Measurements from ENCODE around the gene XDH. TPM values are rescaled to one million over a fixed set of nuclear protein-coding genes. Genes with fewer than 3 reads are reported as not detected.

Gene XDH
- total RNA-seq: 0.41 TPM
- long read RNA-seq, partial matches to known transcripts: 0 of 1 reads
- long read RNA-seq, other reads (novel, unspliced or antisense): 1 of 1 reads

DNA sequence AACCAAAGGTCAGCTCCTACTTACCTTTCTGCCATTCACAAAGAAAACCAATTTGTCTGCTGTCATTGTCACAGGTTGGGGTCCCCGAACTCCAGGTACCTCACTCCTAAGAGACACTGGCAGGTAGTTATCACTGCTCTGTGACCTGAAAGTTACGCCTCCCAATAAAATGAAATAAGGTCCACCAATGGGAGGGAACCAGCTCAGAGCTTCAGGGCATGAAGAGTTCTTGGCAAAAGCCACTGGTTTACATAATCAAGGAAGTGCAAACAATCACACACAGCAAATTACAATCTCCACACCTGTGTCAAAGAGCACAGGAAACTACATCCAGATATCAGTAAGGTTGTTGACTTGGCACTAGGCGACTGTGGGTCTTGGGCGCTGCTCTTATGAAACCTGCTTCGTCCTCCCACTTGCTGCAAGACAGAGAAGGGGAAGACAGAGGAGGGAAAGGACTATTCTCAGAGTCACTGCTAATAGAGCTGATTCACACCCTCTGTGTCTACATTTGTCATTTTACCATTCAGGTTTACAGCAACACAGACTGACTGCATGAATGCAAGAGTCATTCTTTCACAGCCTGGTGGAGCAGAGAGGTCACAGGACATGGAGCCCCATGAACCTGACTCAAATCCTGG is at the start of gene XDH:
Gene XDH, minus strand, starts transcription at position 142 of the 641 bp plus-strand sequence. Its CDS starts 76 bp downstream, at position 66.
- Histone ChIP-seq H3K9me3 (peaks cover 13% of the 10 kb centered on the region), H3K36me3 (no peaks in the 10 kb centered on the region), H3K27ac (no peak within 1 kb of the TSS), H3K4me1 (no peaks in the 10 kb centered on the region), H3K27me3 (no peaks in the 10 kb centered on the region), H3K4me3 (no peak within 1 kb of the TSS)
- TF ChIP-seq, protein P1, sequence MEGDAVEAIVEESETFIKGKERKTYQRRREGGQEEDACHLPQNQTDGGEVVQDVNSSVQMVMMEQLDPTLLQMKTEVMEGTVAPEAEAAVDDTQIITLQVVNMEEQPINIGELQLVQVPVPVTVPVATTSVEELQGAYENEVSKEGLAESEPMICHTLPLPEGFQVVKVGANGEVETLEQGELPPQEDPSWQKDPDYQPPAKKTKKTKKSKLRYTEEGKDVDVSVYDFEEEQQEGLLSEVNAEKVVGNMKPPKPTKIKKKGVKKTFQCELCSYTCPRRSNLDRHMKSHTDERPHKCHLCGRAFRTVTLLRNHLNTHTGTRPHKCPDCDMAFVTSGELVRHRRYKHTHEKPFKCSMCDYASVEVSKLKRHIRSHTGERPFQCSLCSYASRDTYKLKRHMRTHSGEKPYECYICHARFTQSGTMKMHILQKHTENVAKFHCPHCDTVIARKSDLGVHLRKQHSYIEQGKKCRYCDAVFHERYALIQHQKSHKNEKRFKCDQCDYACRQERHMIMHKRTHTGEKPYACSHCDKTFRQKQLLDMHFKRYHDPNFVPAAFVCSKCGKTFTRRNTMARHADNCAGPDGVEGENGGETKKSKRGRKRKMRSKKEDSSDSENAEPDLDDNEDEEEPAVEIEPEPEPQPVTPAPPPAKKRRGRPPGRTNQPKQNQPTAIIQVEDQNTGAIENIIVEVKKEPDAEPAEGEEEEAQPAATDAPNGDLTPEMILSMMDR (IDR thresholded peaks at IDR 0.05): no peak
- DNase-seq (no peak), ATAC-seq (peak; percentile 82)
- intact Hi-C loops (cut with DNase I): no loop called here

DNA sequence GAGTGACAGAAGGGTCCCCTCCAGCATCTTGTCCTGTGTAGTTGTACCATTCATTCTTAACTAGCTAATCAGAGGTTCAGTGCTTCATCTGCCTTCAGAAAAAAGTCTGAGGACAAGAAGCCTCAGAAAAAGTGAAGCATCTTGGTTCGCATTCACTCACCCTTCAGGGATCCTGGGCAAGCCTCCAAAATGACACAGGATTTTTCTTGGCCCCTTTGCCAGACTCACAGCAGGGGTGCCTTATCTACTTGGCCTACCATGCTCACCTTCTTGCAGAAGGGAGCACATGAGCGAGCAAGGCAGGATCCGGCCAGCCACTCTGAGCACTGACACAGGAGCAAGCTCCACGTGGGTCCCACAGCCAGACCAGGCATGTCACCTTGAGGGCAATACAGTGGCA is 43.1 kb upstream of the XDH start:
- ATAC-seq (no peak), DNase-seq (no peak)
- H3K27me3 ChIP-seq: no peaks in the 10 kb centered on the region
- TF ChIP-seq, protein P1 (IDR thresholded peaks at IDR 0.05): no peak
- no peak overlapping the region for H3K27ac ChIP-seq
- H3K9me3 ChIP-seq: peaks cover 7% of the 10 kb centered on the region
- intact Hi-C loops (cut with DNase I): no loop called here
- no peaks in the 10 kb centered on the region for H3K36me3 ChIP-seq
- no peak overlapping the region for H3K4me3 ChIP-seq
- no peaks in the 10 kb centered on the region for H3K4me1 ChIP-seq

DNA sequence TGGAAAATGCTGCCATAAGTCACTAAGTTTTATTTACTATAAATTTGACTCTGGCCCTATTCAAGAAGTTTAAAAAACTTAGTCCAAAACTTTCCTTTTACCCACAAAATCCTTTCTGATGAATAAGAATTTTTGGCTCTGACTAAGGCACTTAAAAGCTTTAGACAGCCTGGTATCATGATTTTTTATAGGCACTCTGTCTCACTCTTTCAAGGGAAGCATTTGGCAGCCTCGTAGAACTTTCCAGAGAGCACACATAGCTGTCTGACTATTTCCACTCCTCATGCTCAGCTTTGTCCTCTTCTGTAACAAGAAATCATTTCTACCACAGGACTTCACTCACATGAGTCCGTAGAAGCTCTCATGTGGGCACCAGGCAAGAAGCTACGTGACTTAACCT is 32.3 kb upstream of the XDH start:
- H3K4me3 ChIP-seq: no peak overlapping the region
- intact Hi-C loops (cut with DNase I): no loop called here
- TF ChIP-seq, protein P1 (IDR thresholded peaks at IDR 0.05): no peak
- no peak for ATAC-seq
- H3K9me3 ChIP-seq: peaks cover 1% of the 10 kb centered on the region
- no peaks in the 10 kb centered on the region for H3K4me1 ChIP-seq
- H3K27ac ChIP-seq: no peak overlapping the region
- DNase-seq: no peak
- H3K36me3 ChIP-seq: no peaks in the 10 kb centered on the region
- H3K27me3 ChIP-seq: no peaks in the 10 kb centered on the region

DNA sequence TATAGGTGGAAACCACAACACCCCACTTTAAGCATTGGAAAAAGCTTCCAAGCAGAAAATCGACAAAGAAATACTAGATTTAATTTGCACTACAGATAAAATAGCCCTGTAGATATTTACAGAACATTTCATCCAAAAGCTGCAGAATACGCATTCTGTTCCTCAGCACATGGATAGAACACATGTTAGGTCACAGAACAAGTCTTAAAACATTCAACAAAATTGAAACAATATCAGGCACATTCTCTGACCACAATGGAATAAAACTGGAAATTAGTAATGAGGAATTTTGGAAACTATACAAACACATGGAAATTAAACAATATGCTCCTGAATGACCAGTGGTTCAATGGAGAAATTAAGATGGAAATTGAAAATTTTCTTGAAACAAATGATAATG is 27.8 kb upstream of the XDH start:
- H3K36me3 ChIP-seq: no peaks in the 10 kb centered on the region
- TF ChIP-seq, protein P1 (IDR thresholded peaks at IDR 0.05): no peak
- H3K27ac ChIP-seq: no peak overlapping the region
- no peaks in the 10 kb centered on the region for H3K9me3 ChIP-seq
- no peaks in the 10 kb centered on the region for H3K27me3 ChIP-seq
- intact Hi-C loops (cut with DNase I): no loop called here
- no peak for DNase-seq
- H3K4me1 ChIP-seq: no peaks in the 10 kb centered on the region
- H3K4me3 ChIP-seq: no peak overlapping the region
- ATAC-seq: no peak

DNA sequence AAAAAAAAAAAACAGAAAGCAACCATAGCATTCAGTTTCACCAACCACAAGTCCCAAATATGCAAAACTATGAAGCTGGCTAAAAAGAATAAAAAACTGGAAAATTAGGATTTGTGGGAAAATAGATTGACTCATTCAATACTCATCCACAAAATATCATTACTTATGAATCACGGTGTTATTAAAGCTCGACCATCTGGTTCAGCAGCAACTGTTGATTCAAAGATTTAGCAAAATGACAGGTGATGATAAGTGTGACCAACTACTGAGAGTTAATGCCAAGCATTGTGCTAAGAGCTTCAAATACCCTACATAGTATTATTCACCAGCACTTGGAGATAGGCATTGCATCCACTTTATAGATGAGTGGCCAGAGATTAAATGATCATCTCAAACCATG is 26.2 kb upstream of the XDH start:
- no peak overlapping the region for H3K27ac ChIP-seq
- intact Hi-C loops (cut with DNase I): no loop called here
- no peaks in the 10 kb centered on the region for H3K36me3 ChIP-seq
- H3K4me3 ChIP-seq: no peak overlapping the region
- H3K4me1 ChIP-seq: no peaks in the 10 kb centered on the region
- DNase-seq (no peak), ATAC-seq (no peak)
- no peaks in the 10 kb centered on the region for H3K9me3 ChIP-seq
- TF ChIP-seq, protein P1 (IDR thresholded peaks at IDR 0.05): no peak
- H3K27me3 ChIP-seq: no peaks in the 10 kb centered on the region

DNA sequence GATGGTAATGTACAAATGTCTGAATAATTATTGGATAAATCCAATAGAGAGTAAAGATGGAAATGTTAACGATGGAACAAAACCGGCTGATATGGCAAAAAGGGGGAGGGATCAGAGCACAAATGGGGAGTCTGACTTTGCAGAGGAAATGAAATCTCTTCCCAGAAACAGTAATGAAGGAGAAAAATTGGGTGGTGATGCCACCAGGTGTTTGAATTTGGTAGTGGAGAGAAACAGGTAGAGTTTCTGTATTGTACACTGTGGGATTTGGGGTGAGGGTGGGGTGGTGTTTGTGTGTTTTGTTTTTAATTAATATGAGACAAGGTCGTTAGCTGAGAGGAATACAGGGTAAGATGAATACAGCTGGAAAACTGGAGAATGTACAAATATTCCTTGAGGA is 20.4 kb upstream of the XDH start:
- TF ChIP-seq, protein P1 (IDR thresholded peaks at IDR 0.05): no peak
- H3K27ac ChIP-seq: no peak overlapping the region
- H3K9me3 ChIP-seq: no peaks in the 10 kb centered on the region
- H3K36me3 ChIP-seq: no peaks in the 10 kb centered on the region
- intact Hi-C loops (cut with DNase I): no loop called here
- ATAC-seq (no peak), DNase-seq (no peak)
- H3K4me1 ChIP-seq: no peaks in the 10 kb centered on the region
- no peaks in the 10 kb centered on the region for H3K27me3 ChIP-seq
- no peak overlapping the region for H3K4me3 ChIP-seq

All from upper lobe of right lung (tissue), 1 donor.